ENCODE results near the gene PTAFR. TPM values are rescaled to one million over a fixed set of nuclear protein-coding genes. Genes with fewer than 3 reads are reported as not detected.

PTAFR gene
- total and polyA plus RNA-seq, 2 of the 4 experiments (the other 2 are of a cell fraction): 0.17 to 0.18 TPM

- TF ChIP-seq MXI1 (IDR thresholded peaks at IDR 0.05; ENCODE audit: borderline replicate concordance, low read depth, low read length) (no peak), FOS (IDR thresholded peaks at IDR 0.05; ENCODE audit: low read depth, low read length) (no peak), ELK1 (IDR thresholded peaks at IDR 0.05; ENCODE audit: borderline replicate concordance, low read depth, low read length) (no peak)
Measured at GRCh38 chr1:28130901-28131300, 45.6 kb downstream of the PTAFR start (continued).

GRCh38 chr1:28129150-28129549 lies 47.3 kb downstream of the PTAFR start:
- Histone ChIP-seq H3K14ac (replicated peaks; ENCODE audit: low read depth, low read length) (no peak overlapping the region; the same call in 1 of the 2 replicates), H2BK120ac (ENCODE audit: low read depth, low read length) (peak overlapping the region; percentile 9; the same call in 1 of the 2 replicates), H3K36me3 (ENCODE audit: control insufficient read depth, insufficient read depth, low read length) (no peaks in the 10 kb centered on the region), H3K27me3 (ENCODE audit: control insufficient read depth, insufficient read depth, low read length) (no peaks in the 10 kb centered on the region), H4K20me1 (ENCODE audit: insufficient read depth, low read length) (no peaks in the 10 kb centered on the region), H3K4ac (ENCODE audit: low read depth, low read length) (peak overlapping the region; percentile 33; the same call in 1 of the 2 replicates), H4K91ac (ENCODE audit: insufficient read depth, low read depth, low read length) (peak overlapping the region; percentile 68; the same call in 1 of the 2 replicates), H3K9ac (ENCODE audit: low read depth, low read length) (no peak overlapping the region), H4K5ac (ENCODE audit: low read depth, low read length) (no peak overlapping the region), H2AK5ac (ENCODE audit: low read depth, low read length) (no peak overlapping the region), H2BK20ac (ENCODE audit: low read depth, low read length) (peak overlapping the region; percentile 41; the same call in 1 of the 2 replicates), H2BK5ac (ENCODE audit: low read depth, low read length, poor library complexity, severe bottlenecking) (peak overlapping the region; percentile 27), H2AFZ (replicated peaks; ENCODE audit: low read length, poor library complexity) (peak overlapping the region; percentile 9), H3K4me1 (ENCODE audit: control insufficient read depth, insufficient read depth, low read length) (peaks cover 3% of the 10 kb centered on the region; the same call in 1 of the 2 replicates), H3K9me1 (ENCODE audit: insufficient read depth, low read length) (no peaks in the 10 kb centered on the region), H3K9me3 (ENCODE audit: control insufficient read depth, insufficient read depth, low read length) (no peaks in the 10 kb centered on the region; the same call in 1 of the 2 replicates), H3K23ac (ENCODE audit: low read depth, low read length) (no peak overlapping the region), H3K56ac (ENCODE audit: extremely low read depth, insufficient read depth, low read length) (no peak overlapping the region), H3K79me1 (ENCODE audit: low read depth in 1 of 2, low read length in 2 of 2) (no peaks in the 10 kb centered on the region), H2BK15ac (ENCODE audit: low read depth, low read length) (peak overlapping the region; percentile 84; the same call in 1 of the 3 replicates), H3K4me3 (ENCODE audit: insufficient read depth, low read depth, low read length) (no peak overlapping the region), H3K4me2 (ENCODE audit: low read depth, low read length) (no peak overlapping the region), H2AK9ac (replicated peaks; ENCODE audit: low read depth, low read length, poor library complexity) (peak overlapping the region; percentile 80), H3K27ac (ENCODE audit: insufficient read depth, low read length) (no peak overlapping the region), H3K18ac (ENCODE audit: low read depth, low read length) (no peak overlapping the region), H4K8ac (ENCODE audit: low read depth in 2 of 2, low read length in 2 of 2) (peak overlapping the region in 1 of 2 experiments; percentile 74; a peak in 1 of 4 replicates)
- DNase-seq (peak; percentile 82), ATAC-seq (ENCODE audit: low read depth) (peak; percentile 62)
- in situ Hi-C loops (cut with MboI; ENCODE audit: low sequenced_read_pairs) (no loop called here), intact Hi-C loops (cut with micrococcal nuclease) (no loop called here), dilution Hi-C loops (cut with HindIII; ENCODE audit: low sequenced_read_pairs, unreplicated experiment) (no loop called here)
- whole genome bisulfite sequencing, 2 experiments (ENCODE audit: extremely low coverage in 2 of 2, insufficient read length in 1 of 2): no CpG with 5 or more reads among the region's 1 CpG
- POLR2A ChIA-PET (ENCODE audit: unreplicated experiment): no interaction called here
- no TSS peak for BruUV-seq (replicated peaks)
- TF ChIP-seq NFE2L2 (IDR thresholded peaks at IDR 0.05; ENCODE audit: low read depth, low read length) (no peak), CEBPB (IDR thresholded peaks at IDR 0.05; ENCODE audit: low read depth, low read length) (peak; percentile 8; the same call in 1 of the 2 replicates)
- CTCF ChIA-PET: no interaction called here
